Stimulated activated CD8-positive, alpha-beta memory T cell treated with anti-CD3 and anti-CD28 coated beads, Interleukin-12 subunit alpha, Interleukin-12 subunit beta, amount 100 ng/mL, for 4 hours (primary cell): ENCODE data around the gene SCO2.

Experiments
- DNase-seq: peaks from one replicate; pipeline ENCODE4 v3.0.0-alpha.2; 2020; ENCODE audit warnings: low read depth

Gene SCO2

GRCh38 chr22:50498322-50498890, 27.0 kb downstream of the SCO2 start:
- peak; percentile 29 for DNase-seq

DNA sequence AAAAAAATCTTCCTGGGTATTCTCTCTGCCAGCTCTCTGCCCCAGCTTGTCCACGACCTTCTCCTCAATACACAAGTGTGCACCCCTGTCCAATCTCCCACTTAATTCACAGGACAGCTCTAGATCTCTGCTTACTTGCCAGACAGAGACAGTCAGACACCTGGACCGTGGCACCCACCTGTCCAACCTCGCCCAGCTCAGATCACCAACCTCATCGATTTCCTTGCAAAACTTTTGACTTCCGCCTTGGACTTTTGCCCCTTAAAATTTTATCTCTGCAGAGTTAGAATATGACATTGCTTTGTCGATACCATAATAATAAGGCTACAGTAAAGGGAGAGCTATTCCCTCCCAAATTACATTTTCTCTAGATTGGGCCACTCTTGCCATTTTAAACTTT, 28.3 kb downstream of the SCO2 start:
- DNase-seq = no peak

GRCh38 chr22:50490531-50491308, 34.7 kb downstream of the SCO2 start:
- no peak for DNase-seq

- DNase-seq = no peak
These were observed 35.8 kb downstream of the SCO2 start for GRCh38 chr22:50489363-50490243.

- no peak for DNase-seq
These were observed 36.5 kb downstream of the SCO2 start for GRCh38 chr22:50488886-50489285.

DNA sequence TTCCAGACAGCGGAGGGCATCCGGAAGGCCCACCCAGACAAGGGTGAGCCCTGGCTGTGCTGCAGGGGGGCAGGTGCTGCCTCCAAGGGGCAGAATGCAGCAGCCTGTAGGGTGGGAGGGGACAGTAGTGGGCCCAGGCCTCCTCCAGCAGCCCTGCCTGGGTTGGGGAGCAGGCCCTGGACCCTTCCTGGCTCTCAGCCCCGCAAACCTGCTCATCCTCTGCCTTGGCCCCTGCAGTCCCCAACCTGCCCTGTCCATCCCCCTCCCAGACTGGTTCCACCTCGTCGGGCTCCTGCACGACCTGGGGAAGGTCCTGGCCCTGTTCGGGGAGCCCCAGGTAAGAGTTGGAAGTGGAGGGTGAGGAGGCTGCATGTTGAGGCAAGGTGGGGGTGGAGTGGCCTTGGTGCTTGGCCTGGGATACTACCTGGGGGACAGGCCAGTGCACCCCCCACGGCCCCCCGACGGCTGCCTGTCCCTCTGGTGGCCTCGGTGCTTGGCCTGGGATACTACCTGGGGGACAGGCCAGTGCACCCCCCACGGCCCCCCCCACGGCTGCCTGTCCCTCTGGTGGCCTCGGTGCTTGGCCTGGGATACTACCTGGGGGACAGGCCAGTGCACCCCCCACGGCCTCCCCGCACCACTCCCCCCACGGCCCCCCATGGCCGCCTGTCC, 37.3 kb downstream of the SCO2 start:
- DNase-seq = no peak

GRCh38 chr22:50487290-50488005, 38.0 kb downstream of the SCO2 start:
- DNase-seq = no peak

GRCh38 chr22:50486561-50487289, 38.7 kb downstream of the SCO2 start, which contains the start of gene MIOX:
Gene MIOX, plus strand, starts transcription at chr22:50486859. Its CDS starts 39 bp downstream, at chr22:50486898.
- no peak for DNase-seq

DNA sequence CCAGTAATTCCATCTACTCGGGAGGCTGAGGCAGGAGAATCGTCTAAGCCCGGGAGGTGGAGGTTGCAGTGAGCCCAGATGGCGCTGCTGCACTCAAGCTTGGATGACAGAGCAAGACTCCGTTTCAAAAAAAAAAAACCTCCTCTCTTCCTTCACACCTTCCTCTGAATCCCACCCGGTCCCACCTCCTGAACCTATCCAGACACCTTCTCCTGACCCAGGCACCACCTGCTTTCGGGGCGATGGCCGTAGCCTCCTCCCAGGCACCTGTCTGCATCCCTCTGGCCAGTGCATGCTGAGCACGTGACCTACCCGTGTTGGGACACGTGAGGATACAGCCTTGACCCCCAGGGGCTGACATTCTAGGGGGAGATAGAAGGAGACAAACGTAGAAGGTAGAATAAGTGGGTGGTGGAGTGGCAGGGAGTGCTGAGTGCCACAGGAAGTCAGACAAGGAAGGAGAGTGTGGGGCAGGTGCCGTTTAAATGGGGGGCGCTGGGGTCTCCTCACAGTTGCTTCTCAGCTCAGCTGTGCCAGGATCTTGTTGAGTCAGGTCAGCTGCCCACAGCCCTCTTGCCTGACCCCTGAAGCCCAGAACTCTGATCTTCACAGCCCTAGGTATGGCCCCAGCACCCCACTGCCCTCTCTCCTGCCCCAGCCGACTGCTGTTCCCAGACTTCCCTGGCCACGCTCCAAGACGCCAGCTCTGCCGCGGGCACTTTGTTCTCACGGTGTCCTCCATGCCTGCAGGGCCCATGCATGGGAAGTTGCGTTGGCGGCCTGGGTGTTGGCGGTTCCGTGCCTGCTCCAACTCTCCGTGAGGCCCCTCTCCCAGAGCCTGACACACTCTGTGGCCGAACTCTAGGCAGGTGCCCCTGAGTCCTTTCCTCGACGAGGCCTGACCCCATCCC, 39.9 kb downstream of the SCO2 start:
- no peak for DNase-seq

DNA sequence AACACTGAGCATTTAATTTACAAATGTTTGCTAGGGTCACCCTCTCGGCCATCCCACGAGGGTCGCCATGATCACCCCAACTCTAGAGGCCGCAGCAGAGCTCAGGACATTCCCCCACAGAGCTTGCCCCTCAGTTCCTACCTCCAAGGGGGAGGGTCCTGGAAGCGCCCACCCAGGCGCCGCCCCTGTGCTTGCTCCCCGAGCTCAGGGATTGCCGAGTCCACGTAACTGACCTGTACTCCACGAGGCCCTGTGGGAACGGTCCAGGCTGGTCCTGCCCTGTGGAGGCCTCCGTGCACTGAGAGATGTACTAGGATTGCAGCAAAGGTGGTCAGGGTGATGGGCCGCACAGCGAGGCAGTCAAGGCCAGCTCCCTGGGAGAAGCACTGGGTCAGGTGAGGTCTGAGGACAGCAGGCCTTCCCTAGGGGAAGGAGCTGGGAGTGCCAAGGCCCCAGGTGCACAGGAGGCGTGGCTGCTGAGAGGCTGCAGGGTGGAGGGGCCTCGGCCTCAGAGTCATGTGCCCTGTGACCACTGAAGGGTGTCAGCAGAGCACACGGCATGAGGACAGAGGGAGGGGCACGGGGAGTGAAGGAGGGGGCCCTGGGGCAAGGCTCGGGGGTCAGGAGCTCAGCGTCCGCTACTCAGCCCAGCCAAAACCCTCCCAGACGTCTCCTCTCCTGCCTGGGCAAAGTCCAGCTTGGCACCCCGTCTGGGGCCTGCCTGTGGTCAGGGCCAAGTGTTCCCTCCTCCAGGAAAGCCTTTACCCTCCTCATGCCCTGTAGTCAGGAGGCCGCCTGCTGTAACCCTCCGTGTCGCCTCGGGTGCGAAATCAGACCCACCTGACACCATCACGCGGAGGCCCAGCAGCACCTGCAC, 41.2 kb downstream of the SCO2 start:
- DNase-seq = no peak

DNA sequence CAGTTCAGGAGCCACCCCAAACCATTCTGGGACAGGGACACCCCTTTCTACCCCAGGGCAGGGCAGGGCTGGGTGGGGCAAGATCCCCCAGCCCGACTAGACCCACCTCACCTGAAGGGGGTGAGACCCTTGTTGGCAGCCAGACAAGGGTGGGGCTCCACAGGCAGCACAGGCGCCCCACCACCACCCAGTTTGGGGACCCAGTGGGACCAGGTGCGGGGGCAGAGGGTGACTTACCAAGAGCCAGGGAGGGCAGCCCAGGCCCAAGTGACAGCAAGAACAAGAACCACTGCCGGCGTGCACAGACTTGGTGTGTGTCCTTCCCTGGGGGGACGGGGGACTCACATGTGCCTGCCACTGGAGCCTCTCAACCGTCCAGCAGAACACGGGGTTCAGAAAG, 41.8 kb downstream of the SCO2 start:
- DNase-seq = no peak

DNA sequence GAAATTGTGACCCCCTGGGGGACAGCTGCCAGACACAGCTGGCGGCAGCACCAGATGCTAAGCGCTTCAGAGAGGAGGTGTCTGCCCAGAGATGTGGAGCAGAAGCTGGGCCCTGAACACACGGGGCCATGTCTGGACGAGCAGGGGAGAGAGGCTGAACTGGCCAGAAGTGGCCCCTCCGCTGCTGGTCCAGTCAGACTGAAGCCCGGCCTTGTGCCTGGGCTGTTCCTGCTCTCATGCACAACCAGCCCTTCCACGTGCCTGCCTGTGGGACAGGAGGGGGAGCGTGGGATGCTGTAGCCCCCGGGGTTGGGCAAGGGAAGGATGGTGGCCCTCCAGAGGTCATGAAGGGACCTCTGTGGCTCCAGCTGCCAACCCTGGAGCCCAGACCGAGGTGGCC, 42.3 kb downstream of the SCO2 start:
- DNase-seq = no peak

GRCh38 chr22:50482107-50483074, 43.0 kb downstream of the SCO2 start:
- no peak for DNase-seq

- peak; percentile 41 for DNase-seq
These were observed 43.8 kb downstream of the SCO2 start, which contains the start of gene ADM2 for GRCh38 chr22:50481440-50482106. Gene ADM2, plus strand, starts transcription at chr22:50481543. Its CDS starts 305 bp downstream, at chr22:50481848.

DNA sequence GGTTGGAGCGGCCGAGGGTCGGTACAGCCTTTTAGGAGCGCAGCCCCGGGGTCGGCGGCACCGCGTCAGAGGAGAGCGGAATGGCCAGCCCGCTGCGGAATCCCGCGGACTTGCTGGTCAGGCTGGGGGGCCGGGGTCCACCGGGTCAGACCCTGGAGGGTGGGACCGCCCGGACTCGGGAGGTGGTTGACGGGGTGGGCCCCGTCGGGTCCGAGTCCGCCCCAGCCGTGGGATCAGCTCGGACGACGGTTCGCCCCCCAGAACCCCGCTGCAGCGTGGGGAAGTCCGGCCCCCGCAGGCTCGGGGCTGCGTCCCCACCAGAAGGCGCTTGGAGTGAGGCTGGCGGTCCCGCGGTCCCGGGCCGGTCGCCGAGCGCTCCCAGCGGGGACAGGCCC, 44.4 kb downstream of the SCO2 start:
- no peak for DNase-seq

DNA sequence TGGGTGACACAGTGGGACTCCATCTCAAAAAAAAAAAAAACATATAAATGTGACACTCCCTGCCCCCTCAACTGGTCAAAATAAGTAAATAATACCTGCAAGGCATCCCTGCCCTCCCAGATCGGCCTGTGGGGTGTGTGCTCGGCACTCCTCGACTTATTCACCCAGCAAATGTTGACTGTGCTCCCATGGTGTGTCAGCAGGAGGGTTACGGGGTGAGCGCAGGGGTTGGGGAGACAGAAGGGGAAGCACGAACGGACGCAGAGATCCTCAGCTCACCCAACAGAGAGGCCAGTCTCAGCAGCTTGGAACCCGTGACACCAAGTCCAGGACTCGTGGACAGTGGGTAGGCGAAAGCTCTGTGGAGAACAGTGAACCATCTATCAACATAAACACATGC, 45.7 kb downstream of the SCO2 start:
- no peak for DNase-seq

DNA sequence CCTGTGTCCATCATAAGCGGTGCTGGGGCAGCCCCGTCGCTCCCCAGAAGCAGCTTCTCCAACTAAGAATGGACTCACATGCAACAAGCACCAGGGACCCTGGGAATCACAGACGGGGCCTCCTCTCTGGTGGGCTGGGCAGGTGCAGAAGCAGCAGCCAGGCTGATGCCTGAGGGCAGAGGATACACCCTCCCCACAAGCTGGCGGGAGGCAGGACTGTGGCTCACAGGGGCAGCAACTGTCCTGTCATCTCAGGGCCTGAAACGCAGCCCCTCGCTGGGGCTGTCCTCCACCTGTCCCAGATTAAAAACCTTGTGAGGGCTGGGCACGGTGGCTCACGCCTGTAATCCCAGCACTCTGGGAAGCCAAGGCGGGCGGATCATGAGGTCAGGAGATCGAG, 47.5 kb downstream of the SCO2 start:
- DNase-seq = no peak
